Fibroblast of mammary gland (primary cell): ENCODE measurements around the gene ARPC5L.
A peak's percentile ranks its signal among the peaks of the same experiment; 100 is the strongest.

Experiments used
- DNase-seq: peaks from one replicate; pipeline ENCODE4 v3.0.0-alpha.2; 2010; ENCODE audit warnings: low read depth
- H3K4me3 ChIP-seq: 2 replicates; pipeline ENCODE4 v1.5.1; 2011; ENCODE audit warnings: low read depth, mild to moderate bottlenecking, low read length, moderate library complexity; ENCODE audit not compliant: control insufficient read depth
- TF ChIP-seq, protein P1 (sequence below): conservative IDR thresholded peaks from 2 replicates; pipeline ENCODE4 v1.5.1; 2011; ENCODE audit warnings: low read depth, low read length, inconsistent platforms; ENCODE audit not compliant: control insufficient read depth, insufficient read depth

ARPC5L gene

DNA sequence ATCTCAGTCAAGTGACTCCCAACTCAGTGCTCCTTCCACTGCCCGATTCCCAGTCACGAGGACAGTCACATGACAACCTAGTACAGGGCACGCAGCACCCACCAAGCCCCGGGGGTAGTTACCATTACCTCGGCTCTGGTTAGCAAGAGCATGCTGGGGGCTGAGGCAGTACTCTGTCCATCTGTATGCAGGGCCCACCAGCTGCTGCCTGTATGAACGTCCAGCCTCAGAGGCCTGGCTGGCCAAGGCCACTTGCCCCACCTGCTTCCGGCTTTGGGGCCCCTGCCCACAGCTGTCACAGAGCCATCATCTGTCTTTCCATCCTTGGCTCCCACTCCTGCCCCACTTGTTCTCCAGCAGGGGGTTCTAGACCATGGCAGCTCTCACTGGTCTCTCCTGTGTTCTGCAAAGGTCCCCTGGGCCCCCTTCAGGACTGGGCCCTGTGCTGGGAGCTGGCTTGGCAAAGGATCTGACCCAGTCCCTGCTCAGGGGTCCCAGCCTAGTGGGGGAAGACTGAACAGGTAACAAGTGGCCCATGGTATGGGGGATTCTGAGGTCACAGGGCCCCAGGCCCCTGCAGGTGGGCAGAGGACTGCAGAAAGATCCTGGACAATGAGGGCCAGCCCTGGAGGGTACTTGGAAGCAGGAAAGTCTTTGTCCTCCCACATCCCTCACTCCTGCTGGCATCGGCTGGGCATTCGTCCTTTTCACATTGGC is 3.4 kb upstream of the ARPC5L start:
- no peak overlapping the region for H3K4me3 ChIP-seq
- TF ChIP-seq, protein P1, sequence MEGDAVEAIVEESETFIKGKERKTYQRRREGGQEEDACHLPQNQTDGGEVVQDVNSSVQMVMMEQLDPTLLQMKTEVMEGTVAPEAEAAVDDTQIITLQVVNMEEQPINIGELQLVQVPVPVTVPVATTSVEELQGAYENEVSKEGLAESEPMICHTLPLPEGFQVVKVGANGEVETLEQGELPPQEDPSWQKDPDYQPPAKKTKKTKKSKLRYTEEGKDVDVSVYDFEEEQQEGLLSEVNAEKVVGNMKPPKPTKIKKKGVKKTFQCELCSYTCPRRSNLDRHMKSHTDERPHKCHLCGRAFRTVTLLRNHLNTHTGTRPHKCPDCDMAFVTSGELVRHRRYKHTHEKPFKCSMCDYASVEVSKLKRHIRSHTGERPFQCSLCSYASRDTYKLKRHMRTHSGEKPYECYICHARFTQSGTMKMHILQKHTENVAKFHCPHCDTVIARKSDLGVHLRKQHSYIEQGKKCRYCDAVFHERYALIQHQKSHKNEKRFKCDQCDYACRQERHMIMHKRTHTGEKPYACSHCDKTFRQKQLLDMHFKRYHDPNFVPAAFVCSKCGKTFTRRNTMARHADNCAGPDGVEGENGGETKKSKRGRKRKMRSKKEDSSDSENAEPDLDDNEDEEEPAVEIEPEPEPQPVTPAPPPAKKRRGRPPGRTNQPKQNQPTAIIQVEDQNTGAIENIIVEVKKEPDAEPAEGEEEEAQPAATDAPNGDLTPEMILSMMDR = no peak
- no peak for DNase-seq

DNA sequence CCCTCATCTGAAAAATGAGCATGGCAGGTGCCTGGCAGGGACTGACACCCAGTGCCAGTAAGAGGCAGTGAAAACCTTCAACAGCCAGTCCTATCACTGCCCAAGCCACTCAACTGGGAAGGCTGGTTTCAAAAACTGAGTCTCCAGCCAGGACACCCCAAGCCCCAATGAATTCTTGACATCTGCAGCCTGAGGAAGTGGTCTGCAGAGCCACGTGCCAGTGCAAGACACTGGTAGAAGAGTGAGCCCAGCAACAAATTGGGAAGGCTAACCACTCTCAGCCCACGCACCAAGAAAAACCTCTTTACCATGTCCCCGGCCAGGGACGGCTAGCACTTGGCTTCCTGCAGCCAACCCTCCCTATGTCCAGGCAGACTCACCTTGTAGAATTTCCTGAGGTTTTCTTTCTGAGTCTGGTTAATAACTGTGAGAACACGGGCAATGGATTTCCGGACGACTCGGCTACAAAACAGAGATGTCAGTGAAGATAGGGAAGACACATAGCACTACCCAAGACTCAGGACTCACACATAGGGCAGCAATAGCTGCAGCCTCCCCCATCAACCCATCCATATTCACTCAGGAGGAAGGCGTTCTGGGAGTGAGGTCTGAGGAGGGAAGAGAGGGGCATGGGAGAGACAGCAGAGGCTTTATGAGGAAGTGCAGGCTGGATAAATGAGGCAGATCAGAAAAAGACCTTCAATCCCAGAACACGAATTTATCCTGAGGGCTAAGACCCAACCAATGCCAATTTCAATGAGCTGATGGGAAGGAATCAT is 1.9 kb upstream of the ARPC5L start:
- TF ChIP-seq, protein P1 = no peak

DNA sequence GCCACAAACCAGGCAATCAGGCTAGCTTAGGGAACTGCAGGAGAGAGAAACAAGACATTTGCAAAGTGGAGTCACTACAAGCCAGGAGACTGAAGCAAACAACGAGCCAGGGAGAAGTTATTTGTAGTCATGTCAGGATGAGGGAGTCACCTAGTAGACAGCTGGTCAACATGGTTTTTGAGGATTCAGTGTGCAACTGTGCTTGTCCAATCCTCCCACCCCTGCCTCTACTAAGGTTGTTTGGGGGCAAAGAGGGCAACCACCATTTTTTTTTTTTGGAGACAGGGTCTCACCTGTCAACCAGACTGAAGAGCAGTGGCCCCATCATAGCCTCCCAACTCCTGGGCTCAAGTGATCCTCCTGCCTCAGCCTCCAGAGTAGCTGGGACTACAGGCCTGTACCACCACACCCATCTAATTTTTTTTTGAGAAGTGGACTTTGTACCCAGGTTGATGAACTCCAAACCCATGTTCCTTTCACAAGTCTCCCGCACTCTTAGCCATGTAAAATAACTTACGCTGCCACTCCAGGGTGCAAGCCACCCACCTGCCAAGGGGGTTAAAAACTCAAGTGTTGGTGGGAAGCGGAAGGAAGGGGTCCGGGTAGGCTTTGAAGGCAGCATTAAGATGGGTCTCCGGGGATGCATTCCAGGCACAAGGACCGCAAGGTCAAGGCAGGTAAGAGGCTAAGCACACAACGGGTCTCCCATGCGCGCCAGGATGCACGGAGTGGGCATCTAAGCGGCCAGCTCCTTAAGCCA is 1.2 kb upstream of the ARPC5L start:
- DNase-seq = no peak
- H3K4me3 ChIP-seq = peak overlapping the region; percentile 98
- TF ChIP-seq, protein P1 = no peak

More for the DNA sequence above, 1.9 kb upstream of the ARPC5L start:
- H3K4me3 ChIP-seq = peak overlapping the region; percentile 98
- DNase-seq = no peak

DNA sequence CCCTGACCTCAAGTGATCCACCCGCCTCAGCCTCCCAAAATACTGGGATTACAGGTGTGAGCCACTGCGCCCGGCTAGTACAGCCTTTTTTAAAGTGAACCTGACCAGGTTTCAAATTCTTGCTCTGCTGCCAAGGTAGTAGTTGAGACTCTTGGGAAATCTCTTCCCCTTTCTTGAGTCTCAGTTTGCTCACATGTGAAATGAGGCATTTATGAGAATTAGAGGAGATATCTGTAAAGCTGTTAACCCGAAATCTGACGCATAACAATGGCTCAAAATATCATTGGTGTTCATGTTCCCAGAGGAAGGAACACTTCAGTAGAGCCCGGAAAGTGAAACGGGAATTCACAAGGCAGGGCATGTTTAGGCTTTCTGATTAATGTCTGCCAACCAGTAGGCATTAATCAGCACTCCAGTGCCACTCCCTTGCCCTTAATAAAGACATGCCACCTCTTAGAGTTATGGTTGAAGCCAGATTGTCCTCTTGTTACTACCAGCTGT is 1.5 kb downstream of the ARPC5L start:
- H3K4me3 ChIP-seq = no peak overlapping the region
- DNase-seq = no peak
- TF ChIP-seq, protein P1 = no peak

DNA sequence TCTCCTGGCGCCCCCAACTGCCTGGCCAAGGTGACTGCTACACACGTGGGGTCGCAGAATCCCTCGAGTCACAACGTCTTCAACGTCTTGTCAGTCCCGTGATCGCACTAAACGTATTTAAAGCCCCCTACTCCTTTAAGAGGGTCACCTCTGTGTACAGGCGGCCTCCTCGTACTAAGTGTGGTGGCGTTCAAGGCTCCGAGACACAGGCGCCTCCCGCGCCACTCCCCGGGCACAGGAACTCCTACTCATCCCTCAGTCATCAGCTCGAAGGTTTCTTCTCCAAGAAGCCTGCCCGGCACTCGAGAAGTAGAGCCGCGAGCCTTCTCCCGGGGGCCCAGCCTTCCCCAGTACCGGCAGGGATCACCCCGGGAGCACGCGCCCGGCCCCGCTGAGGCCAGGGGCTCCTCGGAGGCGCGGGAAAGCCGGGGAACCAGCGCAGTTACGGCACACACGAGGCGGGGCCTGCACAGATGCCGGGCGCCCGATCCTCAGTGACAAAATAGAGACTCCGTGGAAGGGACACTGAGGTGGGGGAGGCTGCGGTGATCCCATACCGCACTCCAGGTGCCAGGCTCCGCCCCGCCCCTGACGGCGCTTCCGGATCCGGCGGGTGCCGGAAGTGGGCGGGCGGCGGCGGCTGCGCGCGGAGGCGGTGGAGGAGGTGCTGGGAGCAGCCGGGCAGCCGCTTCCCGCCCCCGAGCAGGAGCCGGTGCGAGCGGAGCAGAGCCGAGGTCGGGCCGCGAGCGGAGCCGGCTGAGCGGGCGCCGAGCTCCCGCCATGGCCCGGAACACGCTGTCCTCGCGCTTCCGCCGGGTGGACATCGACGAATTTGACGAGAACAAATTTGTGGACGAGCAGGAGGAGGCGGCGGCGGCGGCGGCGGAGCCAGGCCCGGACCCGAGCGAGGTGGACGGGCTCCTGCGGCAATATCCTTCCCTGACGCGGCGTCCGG is 6.9 kb downstream of the ARPC5L start:
- peak; percentile 64 for DNase-seq

More for the DNA sequence above, 6.9 kb downstream of the ARPC5L start:
- peak overlapping the region; percentile 93 for H3K4me3 ChIP-seq
- TF ChIP-seq, protein P1 = peak; percentile 22
